ENCODE data around the gene PCSK7. TPM values are rescaled to one million over a fixed set of nuclear protein-coding genes. Genes with fewer than 3 reads are reported as not detected.

PCSK7 gene
- total RNA-seq, 1 experiment from 2014 or later: 30.0 TPM

DNA sequence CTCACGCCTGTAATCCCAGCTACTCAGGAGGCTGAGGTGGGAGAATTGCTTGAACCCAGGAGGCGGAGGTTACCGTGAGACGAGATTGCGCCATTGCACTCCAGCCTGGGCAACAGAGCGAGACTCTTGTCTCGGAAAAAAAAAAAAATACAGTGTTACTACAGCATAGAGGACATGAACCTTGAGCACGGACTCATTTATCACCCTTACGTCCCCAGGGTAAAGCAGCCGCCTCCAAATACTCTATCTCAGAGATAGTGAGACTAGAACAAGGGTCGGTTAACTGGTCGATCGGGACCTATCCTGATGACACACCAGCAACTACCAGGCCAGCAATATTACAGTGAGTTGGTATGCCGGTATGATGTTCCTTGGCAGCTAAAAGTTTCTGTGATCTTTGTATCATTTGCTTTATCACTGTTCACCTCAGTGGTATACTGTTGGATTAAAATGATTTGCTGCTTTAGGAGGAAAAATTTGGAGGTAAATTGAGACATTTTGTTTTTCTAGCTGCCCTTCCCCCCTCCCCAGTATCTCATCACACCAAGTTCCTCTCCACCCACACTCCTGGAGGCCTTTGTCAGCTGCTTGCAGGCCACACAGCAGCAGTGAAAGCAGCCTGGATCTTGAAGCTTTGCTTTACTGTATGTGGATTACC lies 60.3 kb downstream of the PCSK7 start:
- intact Hi-C loops (cut with micrococcal nuclease): no loop called here
- 0 out of 2 replicates have a peak, but pooled peaks have one; percentile 2 for TF ChIP-seq POLR2AphosphoS5 (IDR thresholded peaks at IDR 0.05; ENCODE audit: low read depth, low read length)
- TF ChIP-seq, protein P1, sequence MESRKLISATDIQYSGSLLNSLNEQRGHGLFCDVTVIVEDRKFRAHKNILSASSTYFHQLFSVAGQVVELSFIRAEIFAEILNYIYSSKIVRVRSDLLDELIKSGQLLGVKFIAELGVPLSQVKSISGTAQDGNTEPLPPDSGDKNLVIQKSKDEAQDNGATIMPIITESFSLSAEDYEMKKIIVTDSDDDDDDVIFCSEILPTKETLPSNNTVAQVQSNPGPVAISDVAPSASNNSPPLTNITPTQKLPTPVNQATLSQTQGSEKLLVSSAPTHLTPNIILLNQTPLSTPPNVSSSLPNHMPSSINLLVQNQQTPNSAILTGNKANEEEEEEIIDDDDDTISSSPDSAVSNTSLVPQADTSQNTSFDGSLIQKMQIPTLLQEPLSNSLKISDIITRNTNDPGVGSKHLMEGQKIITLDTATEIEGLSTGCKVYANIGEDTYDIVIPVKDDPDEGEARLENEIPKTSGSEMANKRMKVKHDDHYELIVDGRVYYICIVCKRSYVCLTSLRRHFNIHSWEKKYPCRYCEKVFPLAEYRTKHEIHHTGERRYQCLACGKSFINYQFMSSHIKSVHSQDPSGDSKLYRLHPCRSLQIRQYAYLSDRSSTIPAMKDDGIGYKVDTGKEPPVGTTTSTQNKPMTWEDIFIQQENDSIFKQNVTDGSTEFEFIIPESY (IDR thresholded peaks at IDR 0.05; ENCODE audit: extremely low read depth, insufficient replicate concordance, low read length): no peak
- 0 out of 2 replicates have a peak, but pooled peaks cover 6% of the 10 kb centered on the region for H4K20me1 ChIP-seq (ENCODE audit: insufficient read depth)
- H3K9ac ChIP-seq (ENCODE audit: low read length): no peak overlapping the region
- BruUV-seq (replicated peaks): no TSS peak
- no peak overlapping the region for H2AFZ ChIP-seq (ENCODE audit: low read depth, low read length, poor library complexity, severe bottlenecking)
- POLR2A ChIA-PET: no interaction called here
- H3K27ac ChIP-seq (ENCODE audit: low read depth, low read length): no peak overlapping the region
- no peaks in the 10 kb centered on the region for H3K9me3 ChIP-seq (ENCODE audit: control insufficient read depth in 1 of 2, insufficient read depth in 1 of 2, low read depth in 1 of 2, low read length in 2 of 2)
- no peaks in the 10 kb centered on the region for H3K9me2 ChIP-seq (ENCODE audit: insufficient read depth)
- peaks cover 18 to 49% of the 10 kb centered on the region in 2 experiments for H3K4me1 ChIP-seq (ENCODE audit: control insufficient read depth in 1 of 2, insufficient read depth in 2 of 2, low read length in 2 of 2)
- peaks cover 16 to 24% of the 10 kb centered on the region in 2 experiments; a peak in 3 of 4 replicates for H3K36me3 ChIP-seq (ENCODE audit: control insufficient read depth in 1 of 2, insufficient read depth in 2 of 2, low read length in 2 of 2)
- peak overlapping the region; percentile 7; the same call in 1 of the 2 replicates for H3K4me2 ChIP-seq (ENCODE audit: low read length)
- DNase-seq (ENCODE audit: low read depth, low spot score) (no peak), ATAC-seq (no peak)
- RAD21 ChIA-PET (ENCODE audit: low non-redundant PET in 1 of 2, low total read pairs in 2 of 2, uncharacterized antibody in 2 of 2, unreplicated experiment in 2 of 2): no interaction called here
- H3K4me3 ChIP-seq (replicated peaks in 1 of 2; ENCODE audit: low read depth in 1 of 2, low read length in 2 of 2): no peak overlapping the region
- peaks cover 9% of the 10 kb centered on the region; the same call in 1 of the 2 replicates for H3K79me2 ChIP-seq (ENCODE audit: insufficient read depth, low read length)
- H3K27me3 ChIP-seq (ENCODE audit: insufficient read depth, low read length): no peaks in the 10 kb centered on the region
- CTCF ChIA-PET: no interaction called here

DNA sequence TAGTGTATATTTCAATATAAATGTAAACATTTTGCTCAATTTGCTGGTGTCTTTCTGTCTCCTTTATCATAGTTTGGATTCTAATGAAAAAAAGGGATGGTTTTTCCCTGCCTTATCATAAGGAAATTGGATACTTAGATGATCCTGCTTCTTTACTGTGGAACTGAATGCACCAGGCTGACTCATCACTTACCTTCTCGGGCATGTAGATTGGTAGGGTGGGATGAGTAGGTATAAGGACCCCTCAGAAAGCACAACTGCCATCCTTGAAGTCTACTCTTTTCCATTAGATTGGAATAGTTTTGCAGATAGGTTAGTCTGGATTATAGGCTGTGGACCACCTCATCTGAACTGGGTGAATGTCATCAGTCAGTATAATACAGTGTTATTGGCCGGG lies 60.9 kb downstream of the PCSK7 start:
- Histone ChIP-seq H3K9ac (ENCODE audit: low read length) (no peak overlapping the region), H3K79me2 (ENCODE audit: insufficient read depth, low read length) (peaks cover 9% of the 10 kb centered on the region; the same call in 1 of the 2 replicates), H3K27ac (ENCODE audit: low read depth, low read length) (no peak overlapping the region), H3K4me3 (replicated peaks in 1 of 2; ENCODE audit: low read depth in 1 of 2, low read length in 2 of 2) (no peak overlapping the region), H3K4me1 (ENCODE audit: control insufficient read depth in 1 of 2, insufficient read depth in 2 of 2, low read length in 2 of 2) (peaks cover 18 to 48% of the 10 kb centered on the region in 2 experiments), H3K9me3 (ENCODE audit: control insufficient read depth in 1 of 2, insufficient read depth in 1 of 2, low read depth in 1 of 2, low read length in 2 of 2) (no peaks in the 10 kb centered on the region), H3K9me2 (ENCODE audit: insufficient read depth) (no peaks in the 10 kb centered on the region), H4K20me1 (ENCODE audit: insufficient read depth) (0 out of 2 replicates have a peak, but pooled peaks cover 6% of the 10 kb centered on the region), H3K36me3 (ENCODE audit: control insufficient read depth in 1 of 2, insufficient read depth in 2 of 2, low read length in 2 of 2) (peaks cover 16 to 29% of the 10 kb centered on the region in 2 experiments; a peak in 3 of 4 replicates), H3K27me3 (ENCODE audit: insufficient read depth, low read length) (no peaks in the 10 kb centered on the region), H2AFZ (ENCODE audit: low read depth, low read length, poor library complexity, severe bottlenecking) (no peak overlapping the region), H3K4me2 (ENCODE audit: low read length) (no peak overlapping the region)
- RAD21 ChIA-PET (ENCODE audit: low non-redundant PET in 1 of 2, low total read pairs in 2 of 2, uncharacterized antibody in 2 of 2, unreplicated experiment in 2 of 2): no interaction called here
- ATAC-seq (no peak), DNase-seq (ENCODE audit: low read depth, low spot score) (no peak)
- intact Hi-C loops (cut with micrococcal nuclease): no loop called here
- POLR2A ChIA-PET: no interaction called here
- TF ChIP-seq ELF1 (IDR thresholded peaks at IDR 0.05; ENCODE audit: borderline replicate concordance, low read depth) (no peak), RAD21 (IDR thresholded peaks at IDR 0.05; ENCODE audit: low read depth) (no peak), FOSL1 (IDR thresholded peaks at IDR 0.05; ENCODE audit: low read depth) (no peak), POLR2AphosphoS5 (IDR thresholded peaks at IDR 0.05; ENCODE audit: low read depth, low read length) (no peak), SP1 (IDR thresholded peaks at IDR 0.05; ENCODE audit: low read depth) (no peak)
- CTCF ChIA-PET: no interaction called here
- no TSS peak for BruUV-seq (replicated peaks)
